ENCODE data around the gene HFM1.

- TF ChIP-seq POLR2AphosphoS5 (IDR thresholded peaks at IDR 0.05; ENCODE audit: low read depth) (no peak), GABPA (IDR thresholded peaks at IDR 0.05; ENCODE audit: low read depth) (no peak), CTCF (IDR thresholded peaks at IDR 0.05; ENCODE audit: insufficient read depth, low read length) (no peak), REST (IDR thresholded peaks at IDR 0.05; ENCODE audit: insufficient replicate concordance, low read depth) (no peak), SPI1 (IDR thresholded peaks at IDR 0.05; ENCODE audit: borderline replicate concordance, low read depth) (no peak)
Observed at GRCh38 chr1:91404151-91405012, at the start of gene HFM1.
